ENCODE results near the gene RAMACL.

DNA sequence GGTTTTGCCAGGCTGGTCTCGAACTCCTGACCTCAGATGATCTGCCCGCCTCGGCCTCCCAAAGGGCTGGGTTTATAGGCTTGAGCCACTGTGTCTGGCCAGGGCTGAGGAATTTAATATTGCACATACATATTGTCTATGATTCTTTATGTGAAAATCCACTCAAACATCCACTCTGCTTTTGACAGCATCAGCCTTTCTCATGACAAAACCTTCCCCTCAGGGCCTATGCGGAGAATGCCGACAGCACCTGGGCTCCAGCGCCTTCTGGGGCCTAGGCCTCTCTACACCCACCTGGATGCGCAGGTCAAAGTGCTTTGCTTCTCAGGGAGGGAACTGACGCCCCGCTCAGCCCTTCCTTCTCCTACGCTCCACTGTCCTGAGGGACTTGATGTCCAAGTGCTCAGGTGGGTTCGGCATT is 5.4 kb downstream of the RAMACL start:
- TF ChIP-seq, protein P1, sequence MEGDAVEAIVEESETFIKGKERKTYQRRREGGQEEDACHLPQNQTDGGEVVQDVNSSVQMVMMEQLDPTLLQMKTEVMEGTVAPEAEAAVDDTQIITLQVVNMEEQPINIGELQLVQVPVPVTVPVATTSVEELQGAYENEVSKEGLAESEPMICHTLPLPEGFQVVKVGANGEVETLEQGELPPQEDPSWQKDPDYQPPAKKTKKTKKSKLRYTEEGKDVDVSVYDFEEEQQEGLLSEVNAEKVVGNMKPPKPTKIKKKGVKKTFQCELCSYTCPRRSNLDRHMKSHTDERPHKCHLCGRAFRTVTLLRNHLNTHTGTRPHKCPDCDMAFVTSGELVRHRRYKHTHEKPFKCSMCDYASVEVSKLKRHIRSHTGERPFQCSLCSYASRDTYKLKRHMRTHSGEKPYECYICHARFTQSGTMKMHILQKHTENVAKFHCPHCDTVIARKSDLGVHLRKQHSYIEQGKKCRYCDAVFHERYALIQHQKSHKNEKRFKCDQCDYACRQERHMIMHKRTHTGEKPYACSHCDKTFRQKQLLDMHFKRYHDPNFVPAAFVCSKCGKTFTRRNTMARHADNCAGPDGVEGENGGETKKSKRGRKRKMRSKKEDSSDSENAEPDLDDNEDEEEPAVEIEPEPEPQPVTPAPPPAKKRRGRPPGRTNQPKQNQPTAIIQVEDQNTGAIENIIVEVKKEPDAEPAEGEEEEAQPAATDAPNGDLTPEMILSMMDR (IDR thresholded peaks at IDR 0.05): no peak
- TF ChIP-seq EZH2 (IDR thresholded peaks at IDR 0.05; ENCODE audit: borderline replicate concordance, insufficient read depth, low read depth, low read length, poor library complexity, severe bottlenecking): no peak
